Spinal cord (tissue), 10 donors: ENCODE results near the gene GPHN. TPM values are rescaled to one million over a fixed set of nuclear protein-coding genes. Genes with fewer than 3 reads are reported as not detected.
A peak's percentile ranks its signal among the peaks of the same experiment; 100 is the strongest.

ENCODE experiments used
- DNase-seq, 6 donors: peaks; one replicate each; pipeline versions ENCODE4 v3.0.0 to v3.0.0-alpha.2; 2013 to 2015; ENCODE audit warnings: low spot score in 6 of 6, low read depth in 4 of 6
- H3K27ac ChIP-seq: one replicate; pipeline ENCODE4 v1.5.1; 2013; ENCODE audit warnings: low read depth, low read length, control low read depth
- H3K27me3 ChIP-seq: one replicate; pipeline ENCODE4 v1.6.1; 2013; ENCODE audit warnings: low read length; ENCODE audit not compliant: control insufficient read depth, insufficient read depth
- H3K36me3 ChIP-seq: one replicate; pipeline ENCODE4 v1.6.1; 2013; ENCODE audit warnings: low read length; ENCODE audit not compliant: control insufficient read depth, insufficient read depth
- H3K4me1 ChIP-seq: one replicate; pipeline ENCODE4 v1.6.1; 2013; ENCODE audit warnings: low read length; ENCODE audit not compliant: control insufficient read depth, insufficient read depth
- H3K4me3 ChIP-seq: one replicate; pipeline ENCODE4 v1.5.1; 2013; ENCODE audit warnings: low read depth, low read length, control low read depth
- H3K9me3 ChIP-seq: one replicate; pipeline ENCODE4 v1.6.1; 2013; ENCODE audit warnings: low read length; ENCODE audit not compliant: control insufficient read depth, insufficient read depth
- WGBS: methylation state at CpG from one replicate; pipeline ENCODE4 v1.1.5; 2013; ENCODE audit warnings: missing lambda C conversion rate; ENCODE audit not compliant: insufficient coverage; 5-methylcytosine and 5-hydroxymethylcytosine counted together
- polyA plus RNA-seq, 2 donors: library from polyadenylated mRNA; unstranded; fragments of 120-200 nt; gene quantifications; one replicate each; pipeline ENCODE4 v1.2.1, GENCODE V29; 2013; ENCODE audit not compliant: insufficient read length in 2 of 2
- total RNA-seq, 2 donors: library from RNA; depleted of rRNA in 1 of 2; stranded (reverse); fragments of 120-200 nt in 1 of 2; fragments of >200 nt in 1 of 2; gene quantifications; one replicate each; pipeline versions ENCODE4 v1.2.3 to v1.2.4, GENCODE V29; 2013 to 2014
- donor health status: healthy.

GPHN gene
- total and polyA plus RNA-seq, 4 donors: 38.5 to 115 (median 103) TPM

DNA sequence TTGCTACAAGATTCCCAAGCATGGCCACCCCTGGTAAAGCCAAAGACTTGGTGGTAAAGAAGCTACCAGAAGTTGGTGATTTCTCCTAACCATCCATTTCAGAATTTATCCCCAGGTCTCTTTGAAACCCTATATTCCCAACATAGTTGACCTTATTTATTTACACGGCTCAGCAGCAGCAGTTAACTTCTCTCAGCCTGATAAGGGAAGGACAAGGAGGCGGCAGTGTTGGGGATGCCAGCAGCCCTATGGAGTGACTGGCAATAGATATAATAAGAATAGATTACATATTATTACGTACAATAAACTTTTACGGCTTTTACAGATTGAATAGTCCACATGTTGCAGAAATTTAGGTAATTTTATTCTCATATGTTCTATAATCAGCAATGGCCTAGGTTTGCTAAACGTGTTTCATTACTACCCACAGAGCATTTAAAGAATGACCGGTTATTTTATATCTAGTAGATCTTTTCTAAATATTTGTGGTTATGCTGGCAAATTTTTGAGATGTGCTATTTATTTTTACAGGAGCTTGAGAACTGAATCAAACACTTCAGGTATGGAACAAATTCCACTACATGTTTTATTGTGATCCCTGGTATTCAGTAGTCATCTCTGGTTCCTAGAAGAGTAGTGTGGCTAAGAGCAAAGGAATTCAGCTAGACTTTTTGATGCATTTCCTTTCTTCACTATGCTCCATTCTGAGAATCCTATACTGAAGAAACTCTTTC lies 713.5 kb downstream of the GPHN start:
- Histone ChIP-seq H3K36me3 (no peaks in the 10 kb centered on the region), H3K9me3 (no peaks in the 10 kb centered on the region), H3K4me3 (no peak overlapping the region), H3K27ac (no peak overlapping the region), H3K27me3 (no peaks in the 10 kb centered on the region), H3K4me1 (no peaks in the 10 kb centered on the region)
- peak in 1 of 6 donors; percentile 9 for DNase-seq
- no CpG with 5 or more reads among the region's 6 CpGs for WGBS

DNA sequence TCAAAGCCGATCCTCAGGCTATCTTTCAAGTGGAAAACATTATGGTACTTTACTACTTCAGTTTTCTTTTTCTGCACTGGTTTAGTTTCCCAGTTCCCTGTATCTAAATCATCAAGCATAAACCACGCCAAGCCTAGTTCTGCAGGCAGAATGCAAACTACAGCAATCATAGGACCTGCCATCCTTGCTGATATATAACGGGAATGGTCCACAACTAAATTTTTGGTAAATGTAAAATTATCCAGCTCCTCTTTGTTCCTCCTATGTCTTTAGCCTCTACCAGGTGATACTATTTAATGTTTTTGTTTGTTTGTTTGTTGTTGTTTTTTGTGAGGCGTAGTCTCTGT lies 714.0 kb downstream of the GPHN start:
- Histone ChIP-seq H3K27me3 (no peaks in the 10 kb centered on the region), H3K4me3 (no peak overlapping the region), H3K27ac (no peak overlapping the region), H3K36me3 (no peaks in the 10 kb centered on the region), H3K4me1 (no peaks in the 10 kb centered on the region), H3K9me3 (no peaks in the 10 kb centered on the region)
- 92% methylated on average over 3 of the region's 4 CpGs for WGBS
- no peak for DNase-seq

DNA sequence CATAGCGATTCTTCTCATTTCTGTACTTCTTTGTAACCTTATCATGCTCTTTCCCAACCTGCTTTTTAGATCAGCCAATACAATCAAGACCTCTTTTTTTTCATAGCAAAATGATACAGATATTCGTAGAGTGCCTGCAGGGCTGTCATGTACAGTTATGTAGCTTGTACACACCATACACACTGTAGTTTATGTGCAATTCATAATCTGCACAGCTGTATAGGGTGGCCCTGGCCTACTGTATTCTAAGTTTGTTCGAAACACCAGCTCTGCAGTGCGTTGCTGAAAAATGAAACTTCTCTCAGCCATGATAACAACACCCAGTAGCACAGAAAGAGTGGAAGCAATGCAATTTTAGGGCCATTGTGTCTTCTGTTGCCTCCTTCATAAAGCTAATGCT lies 717.6 kb downstream of the GPHN start:
- Histone ChIP-seq H3K27me3 (no peaks in the 10 kb centered on the region), H3K36me3 (no peaks in the 10 kb centered on the region), H3K9me3 (no peaks in the 10 kb centered on the region), H3K27ac (no peak overlapping the region), H3K4me1 (no peaks in the 10 kb centered on the region), H3K4me3 (no peak overlapping the region)
- no CpG with 5 or more reads among the region's 4 CpGs for WGBS
- DNase-seq: no peak

DNA sequence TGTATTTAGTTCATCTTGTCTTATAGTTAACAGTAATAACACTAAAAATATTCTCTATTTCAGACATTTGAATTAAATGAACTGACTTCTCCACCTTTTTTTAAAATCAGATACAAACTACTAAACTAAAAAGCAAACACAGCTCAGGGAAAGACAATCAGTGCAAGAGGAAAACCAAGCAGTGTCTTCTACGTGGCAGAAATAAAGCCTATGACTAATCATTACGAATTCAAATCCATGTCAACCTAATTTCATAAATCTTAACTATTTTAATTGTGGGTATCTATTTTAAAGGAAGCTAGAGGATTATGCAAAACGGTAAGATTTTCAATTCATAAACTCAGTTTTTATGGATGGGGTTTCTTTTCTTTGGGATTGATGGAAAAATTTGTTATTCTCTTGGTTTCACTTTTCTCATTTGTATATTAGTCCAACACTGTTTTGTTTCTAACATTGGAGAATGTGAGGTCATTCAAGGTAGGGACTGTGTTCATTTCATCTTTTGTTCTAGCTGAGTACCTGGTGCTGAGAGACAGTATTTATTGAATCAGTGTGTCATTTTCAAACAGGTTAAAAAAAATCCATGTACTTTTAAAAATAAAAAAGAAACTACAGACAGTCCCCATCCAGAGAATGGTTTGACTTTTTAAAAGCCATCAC lies 720.5 kb downstream of the GPHN start:
- Histone ChIP-seq H3K27me3 (no peaks in the 10 kb centered on the region), H3K4me3 (no peak overlapping the region), H3K4me1 (no peaks in the 10 kb centered on the region), H3K27ac (no peak overlapping the region), H3K9me3 (no peaks in the 10 kb centered on the region), H3K36me3 (no peaks in the 10 kb centered on the region)
- no peak for DNase-seq
- WGBS: no CpG with 5 or more reads among the region's 3 CpGs

Other genes with a start within 250 kb of the GPHN start
- not detected for gene CCDC196, start 21.8 kb upstream of the GPHN start, total RNA-seq
- gene CCDC196, start 21.8 kb upstream of the GPHN start, polyA plus RNA-seq: under 1 TPM in 1 of 2 donors, not detected in 1; 0.23 TPM